ENCODE data around the gene OSTN. TPM values are rescaled to one million over a fixed set of nuclear protein-coding genes. Genes with fewer than 3 reads are reported as not detected.

The OSTN gene
- total and polyA plus RNA-seq, 11 donors: 0.27 to 3.7 (median 0.51) TPM; not detected in 7

DNA sequence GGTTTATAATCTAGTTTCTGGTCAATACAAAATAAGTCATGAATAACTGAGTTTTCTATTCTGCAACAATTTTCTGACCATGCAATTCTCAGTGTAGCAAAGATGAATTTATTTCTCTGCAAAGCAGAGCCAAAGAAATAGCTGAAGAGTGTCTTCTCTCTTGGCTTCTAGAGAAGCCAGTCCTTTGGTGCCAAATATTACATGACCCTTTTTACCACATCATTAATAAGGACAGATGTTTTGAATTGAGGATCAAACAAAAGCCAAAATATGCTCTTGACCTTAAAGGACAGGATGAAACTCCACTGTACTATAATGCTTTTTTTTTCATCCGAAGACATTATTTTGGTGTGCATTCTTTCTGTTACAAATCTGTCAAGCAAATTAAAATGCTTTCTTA, 40.2 kb upstream of the OSTN start:
- H3K36me3 ChIP-seq: no peaks in the 10 kb centered on the region
- H3K4me1 ChIP-seq: no peaks in the 10 kb centered on the region
- WGBS, 4 donors: 83 to 92% (median 89%) methylated on average over 1 of the region's 1 CpG
- no peak overlapping the region for H3K4me3 ChIP-seq
- no peak overlapping the region for H3K27ac ChIP-seq
- H3K27me3 ChIP-seq: no peaks in the 10 kb centered on the region
- ATAC-seq (no peak), DNase-seq (no peak)
- intact Hi-C loops (cut with DNase I): no loop called here
- TF ChIP-seq CTCF (IDR thresholded peaks at IDR 0.05): no peak
- no peak for TF ChIP-seq POLR2A (IDR thresholded peaks at IDR 0.05)
- peaks cover 0 to 33% (median 19%) of the 10 kb centered on the region in 12 donors for H3K9me3 ChIP-seq

DNA sequence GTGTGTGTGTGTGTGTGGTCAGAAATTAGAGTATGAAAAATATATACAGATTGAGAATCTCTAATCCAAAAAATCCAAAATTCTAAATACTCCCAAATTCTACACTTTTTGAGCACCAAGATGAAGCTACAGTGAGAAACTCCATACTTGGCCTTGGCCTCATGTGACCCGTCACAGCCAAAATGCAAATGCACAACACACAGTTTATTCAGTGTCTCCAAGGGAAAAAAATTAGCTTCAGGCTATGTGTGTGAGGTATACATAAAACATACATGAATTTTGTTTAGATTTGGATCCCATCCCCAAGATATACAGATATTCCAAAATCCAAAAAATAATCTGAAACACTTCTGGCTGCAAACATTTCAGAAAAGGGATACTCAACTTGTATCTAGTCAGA, 33.2 kb upstream of the OSTN start:
- DNase-seq: no peak

DNA sequence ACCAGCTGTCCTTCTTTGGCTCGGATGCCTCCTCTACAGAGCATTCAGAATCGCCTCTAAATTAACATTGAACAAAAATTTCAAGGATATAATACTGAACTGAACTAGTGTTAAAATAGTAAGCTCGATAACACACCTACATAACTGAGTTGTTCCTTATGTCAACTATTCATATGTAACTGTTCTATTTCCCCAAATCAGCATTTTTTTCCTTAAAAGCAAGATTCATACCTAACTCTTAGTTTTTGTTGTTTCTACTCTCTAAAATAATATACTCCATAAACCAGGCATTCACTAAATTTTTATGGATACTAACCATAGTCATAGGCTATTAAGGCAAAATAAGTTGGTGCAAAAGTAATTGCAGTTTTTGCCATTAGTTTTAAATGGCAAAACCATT, 32.7 kb upstream of the OSTN start:
- DNase-seq (no peak), ATAC-seq (no peak)
- WGBS, 4 donors: 72 to 89% (median 82%) methylated on average over 3 of the region's 3 CpGs
- Histone ChIP-seq H3K36me3 (no peaks in the 10 kb centered on the region), H3K9me3 (peaks cover 0 to 8% (median 0%) of the 10 kb centered on the region in 12 donors), H3K4me1 (peaks cover 0 to 7% (median 0%) of the 10 kb centered on the region in 12 donors), H3K27me3 (no peaks in the 10 kb centered on the region), H3K27ac (no peak overlapping the region), H3K4me3 (no peak overlapping the region)
- TF ChIP-seq CTCF (IDR thresholded peaks at IDR 0.05): no peak
- no peak for TF ChIP-seq POLR2A (IDR thresholded peaks at IDR 0.05)
- intact Hi-C loops (cut with DNase I): no loop called here

More for the DNA sequence above, 33.2 kb upstream of the OSTN start:
- peaks cover 0 to 7% (median 0%) of the 10 kb centered on the region in 12 donors for H3K4me1 ChIP-seq
- ATAC-seq: no peak
- intact Hi-C loops (cut with DNase I): no loop called here
- no peak overlapping the region for H3K4me3 ChIP-seq
- no peak for TF ChIP-seq POLR2A (IDR thresholded peaks at IDR 0.05)
- no peak for TF ChIP-seq CTCF (IDR thresholded peaks at IDR 0.05)
- no peaks in the 10 kb centered on the region for H3K27me3 ChIP-seq
- peaks cover 0 to 8% (median 0%) of the 10 kb centered on the region in 12 donors for H3K9me3 ChIP-seq
- H3K36me3 ChIP-seq: no peaks in the 10 kb centered on the region
- H3K27ac ChIP-seq: no peak overlapping the region
- 88 to 98% (median 97%) methylated on average over 1 of the region's 1 CpG for WGBS, 4 donors

GRCh38 chr3:191169566-191169965, 29.5 kb upstream of the OSTN start:
- no peak for ATAC-seq
- H3K9me3 ChIP-seq: no peaks in the 10 kb centered on the region
- intact Hi-C loops (cut with DNase I): no loop called here
- H3K4me3 ChIP-seq: no peak overlapping the region
- no peaks in the 10 kb centered on the region for H3K27me3 ChIP-seq
- no peaks in the 10 kb centered on the region for H3K36me3 ChIP-seq
- no peak overlapping the region for H3K27ac ChIP-seq
- no peak for DNase-seq
- TF ChIP-seq CTCF (IDR thresholded peaks at IDR 0.05) (no peak), POLR2A (IDR thresholded peaks at IDR 0.05) (no peak)
- H3K4me1 ChIP-seq: peaks cover 0 to 7% (median 0%) of the 10 kb centered on the region in 12 donors
